ENCODE data around the gene ZNF766.

GRCh38 chr19:52224211-52224610 lies 45.2 kb upstream of the ZNF766 start:
- TF ChIP-seq CTCF (conservative IDR thresholded peaks at IDR 0.05; ENCODE audit: low read length) (no peak), EZH2phosphoT487 (IDR thresholded peaks at IDR 0.05; ENCODE audit: borderline replicate concordance, low read depth, low read length) (no peak)
